ENCODE measurements around the gene ACTN4. TPM values are rescaled to one million over a fixed set of nuclear protein-coding genes. Genes with fewer than 3 reads are reported as not detected.

The ACTN4 gene
- total RNA-seq, 1 experiment from 2014 or later = 3,297 TPM

- TF ChIP-seq REST (IDR thresholded peaks at IDR 0.05; ENCODE audit: insufficient read depth in 1 of 2, low read depth in 2 of 2, low read length in 1 of 2) (no peak), POLR2AphosphoS5 (IDR thresholded peaks at IDR 0.05; ENCODE audit: low read depth, low read length) (no peak), SIN3A (IDR thresholded peaks at IDR 0.05; ENCODE audit: borderline replicate concordance, insufficient read depth, low read depth, low read length) (no peak), CTCF (IDR thresholded peaks at IDR 0.05) (no peak), TCF7L2 (IDR thresholded peaks at IDR 0.05; ENCODE audit: low read depth, low read length) (no peak)
- CTCF ChIA-PET = interaction anchor here (0.5 kb wide), 1 partner anchor 889 kb away, joined by 3 read pairs; no protein-coding TSS in a partner anchor
- in situ Hi-C loops (cut with HindIII; ENCODE audit: low pct_unique_long_range_greater_than_20kb, low sequenced_read_pairs) = no loop called here
Observed at GRCh38 chr19:38678217-38678890, 30.9 kb downstream of the ACTN4 start.

GRCh38 chr19:38678891-38679494, 31.5 kb downstream of the ACTN4 start:
- intact Hi-C loops (cut with micrococcal nuclease; ENCODE audit: unreplicated experiment) = no loop called here
- peaks cover 4% of the 10 kb centered on the region; the same call in 1 of the 2 replicates for H3K9me3 ChIP-seq (ENCODE audit: control insufficient read depth, insufficient read depth, low read depth, low read length)
- 0 out of 2 replicates have a peak, but pooled peaks cover 7% of the 10 kb centered on the region for H3K36me3 ChIP-seq (ENCODE audit: control insufficient read depth, insufficient read depth, low read length)
- H3K27me3 ChIP-seq (ENCODE audit: control insufficient read depth, insufficient read depth, low read length) = no peaks in the 10 kb centered on the region
- POLR2A ChIA-PET = interaction anchor here (0.6 to 2.0 kb wide), 5 partner anchors 10 to 1266 kb away, joined by 3 to 8 read pairs (median 3); no protein-coding TSS in a partner anchor
- peak overlapping the region; percentile 98 for H3K27ac ChIP-seq (ENCODE audit: low read length)
- in situ Hi-C loops (cut with HindIII; ENCODE audit: low pct_unique_long_range_greater_than_20kb, low sequenced_read_pairs) = no loop called here
- TF ChIP-seq REST (IDR thresholded peaks at IDR 0.05; ENCODE audit: insufficient read depth in 1 of 2, low read depth in 2 of 2, low read length in 1 of 2) = no peak
- TF ChIP-seq TCF7L2 (IDR thresholded peaks at IDR 0.05; ENCODE audit: low read depth, low read length) = 0 out of 2 replicates have a peak, but pooled peaks have one; percentile 18
- TF ChIP-seq CTCF (IDR thresholded peaks at IDR 0.05) = no peak
- no peak for TF ChIP-seq SIN3A (IDR thresholded peaks at IDR 0.05; ENCODE audit: borderline replicate concordance, insufficient read depth, low read depth, low read length)
- TF ChIP-seq POLR2AphosphoS5 (IDR thresholded peaks at IDR 0.05; ENCODE audit: low read depth, low read length) = no peak
- no peak for DNase-seq (ENCODE audit: low read depth, low spot score)
- no peak overlapping the region for H3K4me3 ChIP-seq (ENCODE audit: low read depth in 2 of 2, low read length in 2 of 2)
- TSS peak; percentile 1 for BruUV-seq (replicated peaks)
- CTCF ChIA-PET = no interaction called here
- ATAC-seq = no peak
- peaks cover 100% of the 10 kb centered on the region for H3K4me1 ChIP-seq (ENCODE audit: control insufficient read depth, insufficient read depth, low read length)

More at GRCh38 chr19:38678217-38678890, 30.9 kb downstream of the ACTN4 start:
- POLR2A ChIA-PET = interaction anchor here (0.6 to 2.0 kb wide), 6 partner anchors 9 to 516 kb away, joined by 3 to 8 read pairs (median 4); no protein-coding TSS in a partner anchor
- Histone ChIP-seq H3K27ac (ENCODE audit: low read length) (peak overlapping the region; percentile 98), H3K4me1 (ENCODE audit: control insufficient read depth, insufficient read depth, low read length) (peaks cover 97% of the 10 kb centered on the region), H3K27me3 (ENCODE audit: control insufficient read depth, insufficient read depth, low read length) (no peaks in the 10 kb centered on the region), H3K9me3 (ENCODE audit: control insufficient read depth, insufficient read depth, low read depth, low read length) (peaks cover 4% of the 10 kb centered on the region; the same call in 1 of the 2 replicates), H3K4me3 (ENCODE audit: low read depth in 2 of 2, low read length in 2 of 2) (no peak overlapping the region), H3K36me3 (ENCODE audit: control insufficient read depth, insufficient read depth, low read length) (0 out of 2 replicates have a peak, but pooled peaks cover 7% of the 10 kb centered on the region)
- ATAC-seq (0 out of 2 replicates have a peak, but pooled peaks have one; percentile 1), DNase-seq (ENCODE audit: low read depth, low spot score) (no peak)
- intact Hi-C loops (cut with micrococcal nuclease; ENCODE audit: unreplicated experiment) = no loop called here
- no TSS peak for BruUV-seq (replicated peaks)

Data from Panc1 (cell line).